SK-N-MC (cell line): ENCODE measurements around the gene BLACAT1.

Experiments used
- EZH2 ChIP-seq: fragments of 200-600 bp; sonication (generic); IDR thresholded peaks from one replicate; pipeline ENCODE4 v1.6.1; 2017; ENCODE audit warnings: antibody characterized with exemption
- POLR2AphosphoS5 ChIP-seq: IDR thresholded peaks from 2 replicates; pipeline ENCODE4 v1.6.1; 2012; ENCODE audit warnings: mild to moderate bottlenecking, low read depth, low read length, borderline replicate concordance

- TF ChIP-seq POLR2AphosphoS5 (no peak), EZH2 (no peak)
Observed at GRCh38 chr1:205504311-205505075, 48.6 kb upstream of the BLACAT1 start, which contains the start of gene CDK18.
